Kidney glomerular epithelial cell (primary cell): ENCODE measurements around the gene FEM1A.
"Not testable (repeated sequence)": the region's sequence is repeated elsewhere in the genome, so short reads cannot be mapped to it uniquely, and the experiment has no call there.

Experiments
- DNase-seq: peaks from one replicate; lab custom pipeline; 2025; lab: John Stamatoyannopoulos, UW

The FEM1A gene

GRCh38 chr19:4791183-4792018 is at the start of gene FEM1A:
Gene FEM1A, plus strand, starts transcription at chr19:4791734. Its CDS starts 121 bp downstream, at chr19:4791855.
- DNase-seq: peak; percentile 100

- no peak for DNase-seq
These were observed 48.5 kb upstream of the FEM1A start for GRCh38 chr19:4742723-4743646.

GRCh38 chr19:4744451-4745174 is 46.9 kb upstream of the FEM1A start:
- DNase-seq: peak; percentile 82

- not testable (repeated sequence) for DNase-seq
These were observed 46.4 kb upstream of the FEM1A start for GRCh38 chr19:4745175-4745574.

GRCh38 chr19:4745986-4746385 is 45.5 kb upstream of the FEM1A start:
- no peak for DNase-seq

- no peak for DNase-seq
These were observed 43.3 kb upstream of the FEM1A start for GRCh38 chr19:4748185-4748584.

- no peak for DNase-seq
These were observed 42.9 kb upstream of the FEM1A start for GRCh38 chr19:4748589-4748988.

- DNase-seq: no peak
These were observed 41.5 kb upstream of the FEM1A start for GRCh38 chr19:4749870-4750590.

GRCh38 chr19:4754248-4754647 is 37.3 kb upstream of the FEM1A start:
- no peak for DNase-seq

GRCh38 chr19:4755459-4755858 is 36.1 kb upstream of the FEM1A start:
- no peak for DNase-seq

GRCh38 chr19:4758082-4758481 is 33.5 kb upstream of the FEM1A start:
- no peak for DNase-seq

- DNase-seq: no peak
These were observed 32.9 kb upstream of the FEM1A start for GRCh38 chr19:4758659-4759058.

GRCh38 chr19:4759388-4760284 is 31.9 kb upstream of the FEM1A start:
- DNase-seq: peak; percentile 70

- DNase-seq: no peak
These were observed 31.3 kb upstream of the FEM1A start for GRCh38 chr19:4760285-4760650.

- no peak for DNase-seq
These were observed 28.5 kb upstream of the FEM1A start for GRCh38 chr19:4763021-4763420.

- no peak for DNase-seq
These were observed 27.2 kb upstream of the FEM1A start for GRCh38 chr19:4764393-4764660.

GRCh38 chr19:4768934-4769777 is 22.4 kb upstream of the FEM1A start:
- DNase-seq: peak; percentile 86

GRCh38 chr19:4772566-4772965 is 19.0 kb upstream of the FEM1A start:
- DNase-seq: no peak

GRCh38 chr19:4773047-4773640 is 18.4 kb upstream of the FEM1A start:
- no peak for DNase-seq
